ACC112 (cell line): ENCODE measurements around the gene IQCN.

Experiments used
- H2AFZ ChIP-seq: fragments of 200-600 bp; sonication (generic); one replicate; pipeline ENCODE4 v1.6.0; 2017; ENCODE audit warnings: antibody characterized with exemption, low read length; ENCODE audit not compliant: unreplicated experiment
- H3K27ac ChIP-seq: fragments of 200-600 bp; sonication (generic); 2 replicates; pipeline ENCODE4 v1.5.1; 2014; ENCODE audit warnings: low read depth, mild to moderate bottlenecking, antibody characterized with exemption, low read length, moderate library complexity
- H3K27me3 ChIP-seq: fragments of 200-600 bp; sonication (generic); 2 replicates; pipeline ENCODE4 v1.6.1; 2014; ENCODE audit warnings: mild to moderate bottlenecking, antibody characterized with exemption, low read length, moderate library complexity, mixed read lengths; ENCODE audit not compliant: insufficient read depth
- H3K36me3 ChIP-seq: fragments of 200-600 bp; sonication (generic); 2 replicates; pipeline ENCODE4 v1.6.1; 2016; ENCODE audit warnings: mild to moderate bottlenecking, antibody characterized with exemption, low read length, moderate library complexity, mixed read lengths; ENCODE audit not compliant: insufficient read depth
- H3K4me1 ChIP-seq: fragments of 200-600 bp; sonication (generic); one replicate; pipeline ENCODE4 v1.6.1; 2016; ENCODE audit warnings: low read length, mixed read lengths; ENCODE audit not compliant: insufficient read depth, unreplicated experiment, control insufficient read depth
- H3K4me3 ChIP-seq: fragments of 200-600 bp; sonication (generic); 2 replicates; pipeline ENCODE4 v1.5.1; 2014; ENCODE audit warnings: mild to moderate bottlenecking, low read depth, low read length
- H3K79me2 ChIP-seq: fragments of 200-600 bp; sonication (generic); one replicate; pipeline ENCODE4 v1.6.0; 2016; ENCODE audit warnings: low read length; ENCODE audit not compliant: control insufficient read depth, unreplicated experiment, insufficient read depth

The IQCN gene

GRCh38 chr19:18229474-18229873 lies 44.8 kb downstream of the IQCN start:
- H3K27me3 ChIP-seq, result peaks cover 17% of the 10 kb centered on the region; the same call in 1 of the 2 replicates
- H3K79me2 ChIP-seq, result no peaks in the 10 kb centered on the region
- no peak overlapping the region for H2AFZ ChIP-seq
- no peak overlapping the region for H3K4me3 ChIP-seq
- H3K27ac ChIP-seq, result no peak overlapping the region
- no peaks in the 10 kb centered on the region for H3K36me3 ChIP-seq
- H3K4me1 ChIP-seq, result peaks cover 6% of the 10 kb centered on the region

GRCh38 chr19:18227781-18228271 lies 46.4 kb downstream of the IQCN start:
- H3K4me3 ChIP-seq, result no peak overlapping the region
- peaks cover 9% of the 10 kb centered on the region; the same call in 1 of the 2 replicates for H3K27me3 ChIP-seq
- no peak overlapping the region for H3K27ac ChIP-seq
- no peak overlapping the region for H2AFZ ChIP-seq
- peaks cover 6% of the 10 kb centered on the region for H3K4me1 ChIP-seq
- H3K79me2 ChIP-seq, result no peaks in the 10 kb centered on the region
- no peaks in the 10 kb centered on the region for H3K36me3 ChIP-seq

- H3K4me1 ChIP-seq, result peaks cover 6% of the 10 kb centered on the region
- H3K27ac ChIP-seq, result no peak overlapping the region
- no peak overlapping the region for H2AFZ ChIP-seq
- peaks cover 9% of the 10 kb centered on the region; the same call in 1 of the 2 replicates for H3K27me3 ChIP-seq
- H3K36me3 ChIP-seq, result no peaks in the 10 kb centered on the region
- H3K4me3 ChIP-seq, result no peak overlapping the region
- no peaks in the 10 kb centered on the region for H3K79me2 ChIP-seq
Observed at GRCh38 chr19:18226956-18227780, 47.1 kb downstream of the IQCN start.

GRCh38 chr19:18225702-18226468 lies 48.4 kb downstream of the IQCN start, which contains the start of gene PDE4C:
TSS of gene PDE4C (minus strand) at chr19:18226438. CDS start at chr19:18226415, 23 bp downstream.
- Histone ChIP-seq H3K79me2 (no peaks in the 10 kb centered on the region), H2AFZ (peak within 1 kb of the TSS; percentile 12), H3K4me1 (no peaks in the 10 kb centered on the region), H3K27me3 (peaks cover 5% of the 10 kb centered on the region; the same call in 1 of the 2 replicates), H3K4me3 (peak within 1 kb of the TSS; percentile 61), H3K27ac (no peak within 1 kb of the TSS), H3K36me3 (no peaks in the 10 kb centered on the region)

GRCh38 chr19:18225355-18225701 lies 48.9 kb downstream of the IQCN start:
- Histone ChIP-seq H3K4me1 (no peaks in the 10 kb centered on the region), H2AFZ (no peak overlapping the region), H3K27ac (no peak overlapping the region), H3K27me3 (peaks cover 5% of the 10 kb centered on the region; the same call in 1 of the 2 replicates), H3K79me2 (no peaks in the 10 kb centered on the region), H3K4me3 (peak overlapping the region; percentile 61), H3K36me3 (no peaks in the 10 kb centered on the region)

GRCh38 chr19:18224525-18225354 lies 49.5 kb downstream of the IQCN start:
- Histone ChIP-seq H3K4me1 (no peaks in the 10 kb centered on the region), H2AFZ (peak overlapping the region; percentile 82), H3K27ac (no peak overlapping the region), H3K4me3 (peak overlapping the region; percentile 71), H3K36me3 (no peaks in the 10 kb centered on the region), H3K79me2 (no peaks in the 10 kb centered on the region), H3K27me3 (peaks cover 5% of the 10 kb centered on the region; the same call in 1 of the 2 replicates)

- Histone ChIP-seq H3K4me1 (no peaks in the 10 kb centered on the region), H3K79me2 (no peaks in the 10 kb centered on the region), H2AFZ (peak overlapping the region; percentile 82), H3K36me3 (no peaks in the 10 kb centered on the region), H3K27me3 (peaks cover 5% of the 10 kb centered on the region; the same call in 1 of the 2 replicates), H3K4me3 (peak overlapping the region; percentile 71), H3K27ac (no peak overlapping the region)
Observed at GRCh38 chr19:18223860-18224524, 50.3 kb downstream of the IQCN start.

- Histone ChIP-seq H3K27me3 (peaks cover 5% of the 10 kb centered on the region; the same call in 1 of the 2 replicates), H2AFZ (no peak overlapping the region), H3K27ac (no peak overlapping the region)
Observed at GRCh38 chr19:18221815-18222725, 52.2 kb downstream of the IQCN start.

GRCh38 chr19:18220632-18221275 lies 53.5 kb downstream of the IQCN start:
- Histone ChIP-seq H3K4me1 (no peaks in the 10 kb centered on the region), H3K27ac (no peak overlapping the region), H3K27me3 (peaks cover 5% of the 10 kb centered on the region; the same call in 1 of the 2 replicates), H3K36me3 (no peaks in the 10 kb centered on the region), H3K79me2 (no peaks in the 10 kb centered on the region), H3K4me3 (no peak overlapping the region), H2AFZ (no peak overlapping the region)

More at GRCh38 chr19:18221815-18222725, 52.2 kb downstream of the IQCN start:
- H3K79me2 ChIP-seq, result no peaks in the 10 kb centered on the region
- no peaks in the 10 kb centered on the region for H3K36me3 ChIP-seq
- H3K4me3 ChIP-seq, result no peak overlapping the region
- H3K4me1 ChIP-seq, result no peaks in the 10 kb centered on the region
